HCT116 (cell line): Measurements from ENCODE around the gene SMIM41. TPM values are rescaled to one million over a fixed set of nuclear protein-coding genes. Genes with fewer than 3 reads are reported as not detected.
"Not testable (repeated sequence)": the region's sequence is repeated elsewhere in the genome, so short reads cannot be mapped to it uniquely, and the experiment has no call there.

ENCODE experiments used
- ATAC-seq: fragments of 200-7000 bp; cut with Tn5 transposase; 2 replicates; pipeline ENCODE4 v1.9.1; 2020; ENCODE audit warnings: mild to moderate bottlenecking, moderate library complexity
- BruUV-seq: library from RNA; stranded (reverse); fragments of 400-500 nt; replicated peaks from 2 replicates; lab custom pipeline; 2021; lab: Mats Ljungman, UMichigan
- CTCF ChIA-PET: fragments of 300-600 bp; sonication (Branson Sonifier 250); formaldehyde crosslinking; loops from one replicate; lab custom pipeline; 2021; ENCODE audit warnings: antibody characterized with exemption; lab: Charles Lee
- POLR2A ChIA-PET: fragments of 300-600, 350-600 bp; sonication (Branson Sonifier 250); formaldehyde crosslinking; loops from one replicate; lab custom pipeline; 2021; ENCODE audit warnings: antibody characterized with exemption; lab: Charles Lee
- RAD21 ChIA-PET, 2 experiments: fragments of 300-600 bp; sonication (Branson Sonifier 250); formaldehyde crosslinking; loops; one replicate each; lab custom pipeline; 2023; ENCODE audit warnings: low total read pairs in 2 of 2; ENCODE audit not compliant: uncharacterized antibody in 2 of 2, unreplicated experiment in 2 of 2, low non-redundant PET in 1 of 2; lab: Charles Lee
- DNase-seq: peaks from one replicate; pipeline ENCODE4 v3.0.0-alpha.2; 2010; ENCODE audit warnings: low read depth, low spot score
- H2AFZ ChIP-seq: fragments of 200-600 bp; shearing (Covaris generic), sonication (generic); 2 replicates; pipeline ENCODE4 v1.6.1; 2017; ENCODE audit warnings: low read depth, mixed run types, mixed read lengths, antibody characterized with exemption, low read length; ENCODE audit not compliant: poor library complexity, severe bottlenecking
- H3K27ac ChIP-seq: 2 replicates; pipeline ENCODE4 v1.5.1; 2012; ENCODE audit warnings: low read depth, low read length
- H3K27me3 ChIP-seq: fragments of 200-600 bp; sonication (generic); 2 replicates; pipeline ENCODE4 v1.6.1; 2016; ENCODE audit warnings: mixed run types, low read length, mixed read lengths; ENCODE audit not compliant: insufficient read depth
- H3K36me3 ChIP-seq, 2 experiments: fragments of 200-500 bp in 1 of 2; fragments of 200-600 bp in 1 of 2; sonication (Bioruptor generic) in 1 of 2; sonication (generic) in 1 of 2; 2 replicates each; pipeline versions ENCODE4 v1.5.1 to v1.6.1; 2014 to 2016; ENCODE audit warnings: low read length in 2 of 2, inconsistent platforms in 1 of 2, mixed read lengths in 1 of 2, mixed run types in 1 of 2; ENCODE audit not compliant: insufficient read depth in 2 of 2, control insufficient read depth in 1 of 2
- H3K4me1 ChIP-seq, 2 experiments: fragments of 200-600 bp in 1 of 2; sonication (generic) in 1 of 2; 2 replicates each; pipeline versions ENCODE4 v1.5.1 to v1.6.1; 2012 to 2017; ENCODE audit warnings: low read length in 2 of 2, inconsistent platforms in 1 of 2, mild to moderate bottlenecking in 1 of 2, mixed read lengths in 1 of 2, mixed run types in 1 of 2, moderate library complexity in 1 of 2; ENCODE audit not compliant: insufficient read depth in 2 of 2, control insufficient read depth in 1 of 2
- H3K4me2 ChIP-seq: fragments of 200-600 bp; sonication (generic); 2 replicates; pipeline ENCODE4 v1.6.1; 2017; ENCODE audit warnings: mixed run types, low read length, mixed read lengths
- H3K4me3 ChIP-seq, 2 experiments: fragments of 200-600 bp in 1 of 2; sonication (generic) in 1 of 2; replicated peaks in 1 of 2; 2 replicates each; pipeline ENCODE4 v1.5.1; 2011 to 2016; ENCODE audit warnings: low read length in 2 of 2, control low read depth in 1 of 2, low read depth in 1 of 2, mild to moderate bottlenecking in 1 of 2, mixed read lengths in 1 of 2, mixed run types in 1 of 2
- H3K79me2 ChIP-seq: fragments of 200-600 bp; sonication (generic); 2 replicates; pipeline ENCODE4 v1.6.1; 2017; ENCODE audit warnings: mild to moderate bottlenecking, mixed run types, low read length, moderate library complexity, mixed read lengths; ENCODE audit not compliant: insufficient read depth
- H3K9ac ChIP-seq: fragments of 200-600 bp; sonication (generic); 2 replicates; pipeline ENCODE4 v1.6.1; 2016; ENCODE audit warnings: low read length, mixed read lengths
- H3K9me2 ChIP-seq: fragments of 200-600 bp; sonication (generic), shearing (Covaris generic); 2 replicates; pipeline ENCODE4 v1.6.1; 2017; ENCODE audit warnings: mixed run types, mild to moderate bottlenecking, moderate library complexity; ENCODE audit not compliant: insufficient read depth
- H3K9me3 ChIP-seq, 2 experiments: fragments of 200-500 bp in 1 of 2; fragments of 200-600 bp in 1 of 2; sonication (Bioruptor generic) in 1 of 2; sonication (generic) in 1 of 2; 2 replicates each; pipeline ENCODE4 v1.6.1; 2014 to 2017; ENCODE audit warnings: low read length in 2 of 2, mixed read lengths in 2 of 2, inconsistent platforms in 1 of 2, low read depth in 1 of 2, mild to moderate bottlenecking in 1 of 2, mixed run types in 1 of 2, moderate library complexity in 1 of 2; ENCODE audit not compliant: control insufficient read depth in 1 of 2, insufficient read depth in 1 of 2
- H4K20me1 ChIP-seq: fragments of 200-600 bp; sonication (generic), shearing (Covaris generic); 2 replicates; pipeline ENCODE4 v1.6.1; 2017; ENCODE audit warnings: mixed run types, mild to moderate bottlenecking, moderate library complexity; ENCODE audit not compliant: insufficient read depth
- FOSL1 ChIP-seq: IDR thresholded peaks from 2 replicates; pipeline ENCODE4 v1.6.1; 2012; ENCODE audit warnings: low read depth
- JUND ChIP-seq: IDR thresholded peaks from 2 replicates; pipeline ENCODE4 v1.6.1; 2012
- RAD21 ChIP-seq: IDR thresholded peaks from 2 replicates; pipeline ENCODE4 v1.6.1; 2012; ENCODE audit warnings: low read depth, mild to moderate bottlenecking
- intact Hi-C: fragments of 100-400 bp; cut with micrococcal nuclease; formaldehyde crosslinking; loops from 2 replicates; pipeline ENCODE4 v1.10.0; 2022
- total RNA-seq: library from RNA; stranded (reverse); gene quantifications from one replicate; pipeline ENCODE4 v1.2.1, GENCODE V29; 2021; ENCODE audit not compliant: unreplicated experiment
- TF ChIP-seq, protein P1 (sequence below), 3 experiments: fragments of 200-600 bp in 1 of 3; sonication (generic) in 1 of 3; IDR thresholded peaks in 2 of 3; conservative IDR thresholded peaks in 1 of 3; 2 replicates each; pipeline ENCODE4 v1.5.1; 2012 to 2017; ENCODE audit warnings: low read depth in 2 of 3, low read length in 2 of 3, antibody characterized with exemption in 1 of 3, borderline replicate concordance in 1 of 3, control low read depth in 1 of 3, mild to moderate bottlenecking in 1 of 3, mixed read lengths in 1 of 3, mixed run types in 1 of 3, moderate library complexity in 1 of 3; ENCODE audit not compliant: insufficient read depth in 1 of 3
- TF ChIP-seq, protein P2 (sequence below): IDR thresholded peaks from 2 replicates; pipeline ENCODE4 v1.6.1; 2012

SMIM41 gene
- total RNA-seq, 1 experiment from 2014 or later, result not detected

DNA sequence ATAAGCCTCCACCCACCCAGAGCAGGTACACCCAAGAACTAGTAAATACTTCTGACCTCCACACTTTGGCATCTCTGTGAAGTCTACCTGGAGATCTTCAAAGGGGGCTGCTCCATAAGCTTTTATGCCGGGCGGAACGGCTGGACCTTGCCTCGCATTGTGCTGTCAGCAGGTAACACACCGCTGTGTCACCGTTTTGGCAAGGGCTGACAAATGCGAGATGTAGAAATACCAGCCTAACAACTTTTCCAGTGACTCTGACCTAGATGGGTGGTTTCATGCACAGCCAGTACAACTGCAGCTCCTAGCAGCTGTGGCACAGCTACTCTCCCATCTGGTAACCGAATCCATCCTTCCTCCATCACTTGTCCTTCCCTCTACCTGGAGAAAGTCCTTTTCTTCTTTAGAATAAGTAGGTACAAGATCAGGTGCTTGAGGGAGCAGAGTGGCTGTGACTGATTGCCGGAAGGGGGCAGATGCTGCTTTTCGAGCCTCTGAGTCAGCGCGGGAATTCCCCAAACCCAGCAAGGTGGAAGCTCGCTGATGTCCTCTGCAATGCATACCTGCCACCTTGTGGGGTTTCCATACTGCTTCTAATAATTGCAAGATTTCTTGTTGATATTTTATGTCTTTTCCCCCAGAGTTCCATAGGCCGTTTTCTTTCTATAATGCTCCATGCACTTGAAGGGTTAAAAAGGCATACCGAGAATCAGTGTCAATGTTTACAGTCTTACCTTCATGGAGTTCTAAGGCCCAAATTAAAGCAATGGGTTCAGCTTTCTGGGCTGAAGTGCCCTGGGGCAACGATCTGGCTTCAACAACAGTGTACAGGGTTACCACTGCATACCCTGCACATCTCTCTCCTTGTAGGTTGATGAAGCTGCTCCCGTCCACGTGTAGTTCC is 37.0 kb downstream of the SMIM41 start:
- not testable (repeated sequence) for H3K36me3 ChIP-seq, H3K9me2 ChIP-seq, H3K9me3 ChIP-seq, H4K20me1 ChIP-seq, H3K27ac ChIP-seq, BruUV-seq, H3K27me3 ChIP-seq, H3K79me2 ChIP-seq, ATAC-seq
- intact Hi-C loops, result loop anchor here (1.0 kb wide), 1 partner anchor 91 kb away; no protein-coding TSS in a partner anchor
- peak overlapping the region; percentile 14; the same call in 1 of the 2 replicates for H3K9ac ChIP-seq
- peak; percentile 51 for DNase-seq
- peaks cover 3 to 26% of the 10 kb centered on the region in 2 experiments; a peak in 3 of 4 replicates for H3K4me1 ChIP-seq
- ChIA-PET POLR2A (interaction anchor here (1.5 to 2.0 kb wide), 2 partner anchors 84 to 91 kb away, joined by 5 to 8 read pairs; no protein-coding TSS in a partner anchor), CTCF (interaction anchor here (0.8 to 5.1 kb wide), 6 partner anchors 11 to 113 kb away, joined by 3 to 174 read pairs (median 4); partner anchors contain the start of gene ATG101), RAD21 (interaction anchor here (0.6 to 1.5 kb wide), 3 partner anchors 27 to 91 kb away, joined by 3 to 4 read pairs (median 3); no protein-coding TSS in a partner anchor)
- H3K4me2 ChIP-seq, result peak overlapping the region; percentile 75
- peak overlapping the region; percentile 74 for H2AFZ ChIP-seq
- TF ChIP-seq, protein P1, sequence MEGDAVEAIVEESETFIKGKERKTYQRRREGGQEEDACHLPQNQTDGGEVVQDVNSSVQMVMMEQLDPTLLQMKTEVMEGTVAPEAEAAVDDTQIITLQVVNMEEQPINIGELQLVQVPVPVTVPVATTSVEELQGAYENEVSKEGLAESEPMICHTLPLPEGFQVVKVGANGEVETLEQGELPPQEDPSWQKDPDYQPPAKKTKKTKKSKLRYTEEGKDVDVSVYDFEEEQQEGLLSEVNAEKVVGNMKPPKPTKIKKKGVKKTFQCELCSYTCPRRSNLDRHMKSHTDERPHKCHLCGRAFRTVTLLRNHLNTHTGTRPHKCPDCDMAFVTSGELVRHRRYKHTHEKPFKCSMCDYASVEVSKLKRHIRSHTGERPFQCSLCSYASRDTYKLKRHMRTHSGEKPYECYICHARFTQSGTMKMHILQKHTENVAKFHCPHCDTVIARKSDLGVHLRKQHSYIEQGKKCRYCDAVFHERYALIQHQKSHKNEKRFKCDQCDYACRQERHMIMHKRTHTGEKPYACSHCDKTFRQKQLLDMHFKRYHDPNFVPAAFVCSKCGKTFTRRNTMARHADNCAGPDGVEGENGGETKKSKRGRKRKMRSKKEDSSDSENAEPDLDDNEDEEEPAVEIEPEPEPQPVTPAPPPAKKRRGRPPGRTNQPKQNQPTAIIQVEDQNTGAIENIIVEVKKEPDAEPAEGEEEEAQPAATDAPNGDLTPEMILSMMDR (IDR thresholded peaks at IDR 0.05 in 2 of 3, conservative IDR thresholded peaks at IDR 0.05 in 1 of 3; ENCODE audit: borderline replicate concordance in 1 of 3, insufficient read depth in 1 of 3, low read depth in 2 of 3, low read length in 2 of 3), result peak; percentile 37 to 93 (median 44)
- TF ChIP-seq, protein P2, sequence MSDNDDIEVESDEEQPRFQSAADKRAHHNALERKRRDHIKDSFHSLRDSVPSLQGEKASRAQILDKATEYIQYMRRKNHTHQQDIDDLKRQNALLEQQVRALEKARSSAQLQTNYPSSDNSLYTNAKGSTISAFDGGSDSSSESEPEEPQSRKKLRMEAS, result peak; percentile 67; the same call in 1 of the 2 replicates
- peak; percentile 55; the same call in 1 of the 2 replicates for TF ChIP-seq FOSL1
- peak; percentile 70 for TF ChIP-seq RAD21
- peak; percentile 58 for TF ChIP-seq JUND
- 0 out of 4 replicates have a peak overlapping the region, but pooled peaks of 1 of the 2 experiments have one; percentile 37 for H3K4me3 ChIP-seq

DNA sequence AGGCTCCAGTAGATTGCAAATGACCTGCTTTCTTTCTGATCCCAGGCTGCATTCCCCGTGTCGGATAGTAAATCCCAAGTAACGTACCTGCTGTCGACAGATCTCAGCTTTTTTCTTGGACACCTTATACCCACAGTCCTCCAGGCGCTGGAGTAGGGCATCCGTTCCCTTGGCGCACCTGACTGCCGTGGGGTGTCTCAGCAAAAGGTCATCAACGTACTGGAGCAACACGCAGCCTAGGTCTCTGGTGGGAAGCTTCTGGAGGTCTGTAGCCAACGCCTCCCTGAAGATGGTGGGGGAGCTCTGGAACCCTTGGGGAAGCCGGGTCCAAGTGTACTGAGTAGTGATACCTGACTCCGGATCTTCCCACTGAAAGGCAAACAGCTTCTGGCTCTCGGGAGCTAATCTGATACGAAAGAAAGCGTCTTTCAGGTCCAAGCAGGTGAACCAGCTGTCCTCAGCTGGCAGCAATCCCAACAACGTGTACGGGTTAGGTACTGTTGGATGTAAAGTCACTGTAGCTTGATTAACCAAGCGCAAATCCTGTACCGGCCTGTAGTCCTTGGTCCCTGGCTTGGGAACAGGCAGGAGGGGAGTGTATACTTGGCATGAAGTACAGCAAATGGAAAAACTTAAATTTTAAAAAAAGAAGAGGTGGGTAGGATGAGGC is 38.4 kb downstream of the SMIM41 start:
- H3K79me2 ChIP-seq, POLR2A ChIA-PET, H3K9me3 ChIP-seq, H2AFZ ChIP-seq, H3K27ac ChIP-seq, BruUV-seq, intact Hi-C loops, H3K9me2 ChIP-seq, H3K36me3 ChIP-seq, H3K27me3 ChIP-seq, H3K4me2 ChIP-seq, H4K20me1 ChIP-seq, H3K9ac ChIP-seq, ATAC-seq, H3K4me3 ChIP-seq, DNase-seq: not testable (repeated sequence)
- ChIA-PET RAD21 (interaction anchor here in 1 of 2 experiments (1.1 kb wide), 1 partner anchor 89 kb away, joined by 3 read pairs; no protein-coding TSS in a partner anchor), CTCF (interaction anchor here (1.4 to 5.1 kb wide), 4 partner anchors 11 to 114 kb away, joined by 5 to 174 read pairs (median 10); partner anchors contain the start of gene ATG101)
- peaks cover 3 to 33% of the 10 kb centered on the region in 2 experiments; a peak in 3 of 4 replicates for H3K4me1 ChIP-seq
